T1000 (cell line): Measurements from ENCODE around the gene KL.

ENCODE experiments used
- DNase-seq: peaks from one replicate; lab custom pipeline; 2025; ENCODE audit warnings: mixed read lengths; lab: John Stamatoyannopoulos, UW

The KL gene

GRCh38 chr13:33081666-33082065 is 65.4 kb downstream of the KL start:
- no peak for DNase-seq

- DNase-seq: no peak
Observed at GRCh38 chr13:33083054-33083453, 66.8 kb downstream of the KL start.

- no peak for DNase-seq
Observed at GRCh38 chr13:33087091-33087490, 70.9 kb downstream of the KL start.

- DNase-seq: no peak
Observed at GRCh38 chr13:33087790-33088189, 71.6 kb downstream of the KL start.

- no peak for DNase-seq
Observed at GRCh38 chr13:33089311-33089710, 73.1 kb downstream of the KL start.

GRCh38 chr13:33090755-33091414 is 74.7 kb downstream of the KL start:
- no peak for DNase-seq

- DNase-seq: no peak
Observed at GRCh38 chr13:33091415-33091774, 75.2 kb downstream of the KL start.

GRCh38 chr13:33092073-33092987 is 76.1 kb downstream of the KL start:
- no peak for DNase-seq

GRCh38 chr13:33096886-33097605 is 80.8 kb downstream of the KL start:
- no peak for DNase-seq

GRCh38 chr13:33099860-33100259 is 83.6 kb downstream of the KL start:
- DNase-seq: no peak

GRCh38 chr13:33100886-33101285 is 84.7 kb downstream of the KL start:
- DNase-seq: no peak

GRCh38 chr13:33101835-33102234 is 85.6 kb downstream of the KL start:
- DNase-seq: no peak

GRCh38 chr13:33103457-33103856 is 87.2 kb downstream of the KL start:
- no peak for DNase-seq

GRCh38 chr13:33105387-33106005 is 89.3 kb downstream of the KL start:
- no peak for DNase-seq

- no peak for DNase-seq
Observed at GRCh38 chr13:33106656-33107360, 90.6 kb downstream of the KL start.

- no peak for DNase-seq
Observed at GRCh38 chr13:33107361-33107760, 91.1 kb downstream of the KL start.

- DNase-seq: no peak
Observed at GRCh38 chr13:33108620-33109019, 92.4 kb downstream of the KL start.

GRCh38 chr13:33109271-33109697 is 93.1 kb downstream of the KL start:
- no peak for DNase-seq

- no peak for DNase-seq
Observed at GRCh38 chr13:33109801-33110200, 93.6 kb downstream of the KL start.

GRCh38 chr13:33110386-33110712 is 94.1 kb downstream of the KL start:
- no peak for DNase-seq

- no peak for DNase-seq
Observed at GRCh38 chr13:33110713-33111413, 94.6 kb downstream of the KL start.
